ENCODE data around the gene CASZ1.

Gene CASZ1

DNA sequence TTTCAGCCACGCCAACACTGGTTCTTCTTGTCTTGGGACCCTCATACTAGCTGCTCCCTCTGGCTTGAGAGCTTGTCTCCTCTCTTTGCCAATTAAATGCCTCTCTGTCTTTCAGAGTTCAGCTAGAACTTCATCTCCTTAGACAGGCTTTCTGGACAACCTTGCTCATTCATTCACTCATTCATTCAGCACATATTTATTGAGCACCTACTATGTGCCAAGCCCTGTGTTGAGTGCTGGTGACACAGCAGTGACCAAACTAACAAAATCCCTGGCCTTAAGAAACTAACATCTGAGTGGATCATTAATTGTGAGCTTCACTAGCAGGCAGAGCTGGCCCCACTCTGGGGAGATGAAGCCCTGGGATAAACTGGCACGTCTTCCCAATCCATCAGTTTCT is 24.9 kb upstream of the CASZ1 start:
- DNase-seq (ENCODE audit: low read depth) = no peak

DNA sequence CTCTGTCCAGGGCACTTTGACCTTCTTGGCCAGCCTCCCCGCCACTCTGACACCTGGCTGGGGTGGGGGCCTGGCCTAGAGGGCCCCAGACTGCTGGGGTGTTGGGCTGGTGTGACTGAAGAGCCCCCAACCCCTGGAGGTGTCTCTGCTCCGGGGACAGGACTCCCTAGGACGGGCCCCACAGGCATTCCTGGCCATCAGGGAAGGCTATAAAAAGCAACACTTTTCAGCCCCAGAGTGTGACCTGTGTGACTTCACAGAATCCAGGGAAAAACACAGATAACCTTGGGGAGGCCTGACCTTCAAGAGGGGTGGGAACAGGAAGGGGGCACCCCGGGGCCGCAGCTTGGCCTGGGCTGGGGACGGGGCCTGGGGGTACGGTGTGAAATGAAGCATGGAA is 24.0 kb upstream of the CASZ1 start:
- no peak for DNase-seq (ENCODE audit: low read depth)

DNA sequence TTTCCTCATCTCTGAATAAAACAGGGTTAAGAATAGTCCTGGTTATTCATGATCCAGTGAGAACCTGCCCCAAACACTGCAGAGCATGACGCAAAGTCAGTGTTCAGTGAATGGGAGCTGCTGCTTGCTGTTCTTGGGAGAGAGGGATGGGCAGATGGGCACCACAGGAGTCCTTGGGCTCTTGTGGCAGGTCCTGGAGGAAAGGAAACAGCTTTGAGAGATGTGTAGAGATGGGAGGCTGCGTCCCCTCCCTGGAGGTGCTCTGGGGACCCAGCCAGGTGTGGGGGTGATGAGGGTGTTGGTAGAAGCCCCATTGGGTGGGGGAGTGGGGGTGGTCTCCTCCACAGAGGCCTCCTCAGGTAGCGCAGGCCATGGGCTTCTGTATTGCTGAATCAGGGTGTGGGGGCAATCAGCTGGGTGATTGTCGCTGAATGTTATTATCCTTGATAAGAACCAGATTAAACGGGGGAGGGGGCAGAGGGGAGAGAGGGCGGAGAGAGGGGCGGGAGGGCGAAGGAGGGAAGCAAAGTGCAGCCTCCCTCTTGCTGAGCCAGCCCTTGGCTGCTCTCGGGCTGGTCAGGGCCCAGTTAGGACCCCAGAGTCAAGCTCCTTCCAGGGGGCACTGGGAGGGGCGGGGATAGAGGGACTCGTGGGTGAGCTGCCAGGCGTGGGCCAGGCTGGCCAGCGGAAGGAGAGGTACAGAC is 22.9 kb upstream of the CASZ1 start:
- no peak for DNase-seq (ENCODE audit: low read depth)

DNA sequence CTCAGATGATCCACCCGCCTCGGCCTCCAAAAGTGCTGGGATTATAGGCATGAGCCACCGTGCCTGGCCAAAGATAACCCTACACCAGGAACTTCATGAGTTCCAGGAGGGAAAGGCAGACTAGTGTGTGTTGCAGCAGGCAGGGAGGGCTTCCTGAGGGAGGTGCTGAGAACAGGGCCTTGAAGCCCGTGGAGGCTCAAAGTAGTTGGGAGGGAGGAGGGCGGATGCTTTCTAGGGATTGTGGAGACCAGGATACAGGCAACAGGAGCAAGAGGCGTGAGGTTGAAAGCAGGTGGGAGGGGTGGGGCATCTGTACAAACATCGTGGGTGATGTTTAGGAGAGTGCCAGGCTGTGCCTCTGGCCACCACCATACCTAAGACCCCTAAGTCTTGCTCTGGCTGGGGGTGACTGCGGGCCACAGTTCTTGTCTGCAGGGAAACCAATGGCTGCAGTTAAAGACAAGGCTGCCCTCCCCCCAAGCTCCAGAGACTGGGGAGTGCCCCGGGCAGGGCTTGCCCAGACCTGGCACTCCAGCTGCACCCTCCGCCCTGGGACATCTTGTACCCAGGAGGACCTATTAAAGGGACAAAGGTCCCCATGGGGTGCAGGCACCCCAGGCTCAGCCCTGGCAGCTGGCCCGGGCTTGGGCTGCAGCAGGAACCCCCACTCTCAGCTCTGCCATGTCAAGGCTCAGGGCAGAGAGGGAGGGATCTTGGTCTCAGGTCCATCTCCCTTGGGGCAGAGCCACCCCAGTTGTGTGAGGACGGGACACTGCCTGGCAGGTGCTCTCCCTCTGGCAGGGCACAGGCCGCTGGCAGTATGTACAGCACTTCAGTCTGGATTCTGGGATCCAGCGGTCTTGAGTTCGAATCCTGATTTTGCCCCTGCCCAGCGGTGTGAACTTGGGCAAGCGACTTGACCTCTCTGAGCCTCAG is 22.1 kb upstream of the CASZ1 start:
- DNase-seq (ENCODE audit: low read depth) = no peak

DNA sequence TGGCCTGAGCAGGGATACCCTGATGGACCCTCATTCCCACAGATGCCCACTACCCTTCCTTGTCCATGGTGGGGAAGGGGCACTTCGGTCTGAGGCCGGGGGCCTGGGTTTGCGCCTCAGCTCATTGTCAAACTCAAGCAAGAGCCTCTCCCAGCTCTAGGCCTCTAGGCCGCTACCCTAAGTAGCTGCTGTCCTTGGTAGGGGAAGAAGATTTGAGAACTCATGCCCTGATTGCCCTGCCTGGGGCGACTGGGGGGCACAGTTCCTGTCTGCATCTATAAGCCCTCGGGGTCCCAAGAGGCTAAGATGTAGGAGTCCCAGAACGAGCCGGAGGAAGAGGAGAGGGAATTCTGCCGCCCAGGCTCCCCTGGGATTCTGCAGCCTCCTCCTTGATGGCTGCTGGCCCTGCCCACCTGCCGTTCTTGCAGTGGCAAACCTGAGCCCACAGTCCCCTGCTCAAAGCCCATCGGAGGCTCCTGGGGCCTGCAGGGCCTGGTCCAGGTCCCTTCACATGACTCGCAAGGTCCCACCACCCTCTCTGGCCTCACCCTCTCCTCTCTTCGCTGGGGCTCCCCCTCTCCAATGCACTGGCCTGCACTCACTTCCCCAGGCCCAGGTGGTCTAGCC is 20.4 kb upstream of the CASZ1 start:
- DNase-seq (ENCODE audit: low read depth) = no peak

DNA sequence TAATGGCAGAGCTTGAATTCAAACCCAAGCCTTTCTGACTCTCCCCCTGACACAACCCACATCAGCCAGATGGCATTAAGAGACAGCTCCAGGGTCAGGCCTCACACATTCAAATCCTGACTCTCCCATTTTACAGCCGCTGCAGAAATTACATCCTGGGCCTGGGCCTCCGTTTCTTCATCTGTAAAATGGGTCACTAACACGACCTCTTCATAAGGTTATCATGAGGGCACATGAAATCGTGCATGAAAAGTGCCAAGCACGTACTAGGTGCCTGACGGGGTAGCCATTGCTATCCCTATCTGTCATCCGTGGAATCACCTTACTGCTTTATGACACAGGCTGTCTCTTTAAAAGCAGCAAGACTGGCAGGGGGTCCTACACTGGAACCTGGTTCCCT is 19.8 kb upstream of the CASZ1 start:
- no peak for DNase-seq (ENCODE audit: low read depth)

DNA sequence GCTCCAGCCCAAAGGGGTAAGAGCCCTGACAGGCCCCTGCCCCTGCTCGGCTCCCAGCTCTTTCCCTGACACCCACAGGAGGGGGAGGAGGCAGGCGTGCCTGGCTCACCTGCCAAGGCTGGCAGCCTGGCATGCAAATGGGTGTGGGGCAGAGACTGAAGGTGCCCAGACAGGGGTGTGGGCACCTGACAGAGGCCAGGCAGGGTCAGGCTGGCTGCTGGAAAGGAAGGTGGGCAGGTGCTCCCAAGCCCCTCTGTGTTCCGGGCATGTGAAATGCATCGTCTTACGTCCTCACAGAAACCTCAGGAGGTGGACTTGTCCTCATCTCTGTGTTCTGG is 19.4 kb upstream of the CASZ1 start:
- no peak for DNase-seq (ENCODE audit: low read depth)

DNA sequence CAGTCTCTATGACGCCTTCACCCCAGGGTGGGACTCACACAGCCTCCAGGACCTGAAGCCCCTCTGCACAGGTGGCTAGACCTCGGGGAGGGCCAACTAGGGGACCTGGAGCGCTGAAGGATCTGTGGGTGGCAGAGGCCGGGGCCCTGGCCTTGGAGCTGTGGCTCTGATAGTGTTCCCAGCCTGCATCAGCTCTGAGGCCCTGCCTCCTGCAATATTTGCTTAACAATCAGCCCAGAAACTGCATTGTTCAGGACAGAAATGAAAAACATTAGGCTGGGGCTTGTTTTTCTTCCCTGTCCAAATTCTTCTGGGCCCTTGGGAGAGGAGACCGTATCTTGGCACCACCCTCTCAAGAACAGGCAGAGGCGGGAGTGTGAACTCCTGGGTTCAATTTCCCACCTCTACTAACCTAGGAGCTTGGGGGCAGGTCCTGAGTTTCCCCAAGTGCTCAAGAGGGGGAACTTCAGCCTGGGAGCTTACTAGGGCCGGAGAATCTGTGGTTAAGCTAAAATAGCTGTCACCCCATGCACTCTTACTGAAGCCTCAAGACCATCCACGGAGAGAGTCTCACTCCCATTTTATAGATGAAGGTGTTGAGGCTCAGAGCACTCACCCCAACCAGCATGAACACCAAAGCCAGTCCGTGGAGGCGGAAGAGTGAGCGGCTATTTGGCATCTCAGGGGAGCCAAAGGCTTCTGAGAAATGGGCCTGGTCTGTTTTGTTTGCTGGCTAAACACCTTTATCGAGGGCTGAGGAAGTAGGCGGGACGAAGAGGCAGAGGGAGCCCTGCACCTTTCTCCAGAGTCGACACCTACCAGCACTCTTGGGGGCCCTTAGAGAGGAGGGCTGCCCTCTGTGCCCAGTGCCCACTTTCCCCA is 18.8 kb upstream of the CASZ1 start:
- DNase-seq (ENCODE audit: low read depth) = no peak

DNA sequence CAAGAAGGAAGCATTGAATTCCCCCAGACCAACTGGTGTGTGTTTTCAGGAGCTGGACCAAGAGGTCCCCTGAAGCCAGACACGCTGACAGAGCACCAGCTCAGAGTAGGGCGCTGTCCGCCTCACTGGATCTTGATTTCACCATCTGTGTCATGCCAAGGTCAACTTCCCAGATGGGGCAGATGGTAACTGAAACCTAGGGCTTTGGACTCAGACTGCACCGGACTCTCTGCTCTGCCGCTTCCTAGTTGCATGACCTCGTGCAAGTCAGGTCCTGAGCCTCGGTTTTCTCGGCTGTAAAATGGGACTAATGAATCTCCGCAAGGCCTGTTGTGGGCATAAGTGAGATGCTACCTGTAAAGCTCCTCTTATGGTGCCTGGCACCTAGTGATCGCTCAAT is 17.9 kb upstream of the CASZ1 start:
- no peak for DNase-seq (ENCODE audit: low read depth)

DNA sequence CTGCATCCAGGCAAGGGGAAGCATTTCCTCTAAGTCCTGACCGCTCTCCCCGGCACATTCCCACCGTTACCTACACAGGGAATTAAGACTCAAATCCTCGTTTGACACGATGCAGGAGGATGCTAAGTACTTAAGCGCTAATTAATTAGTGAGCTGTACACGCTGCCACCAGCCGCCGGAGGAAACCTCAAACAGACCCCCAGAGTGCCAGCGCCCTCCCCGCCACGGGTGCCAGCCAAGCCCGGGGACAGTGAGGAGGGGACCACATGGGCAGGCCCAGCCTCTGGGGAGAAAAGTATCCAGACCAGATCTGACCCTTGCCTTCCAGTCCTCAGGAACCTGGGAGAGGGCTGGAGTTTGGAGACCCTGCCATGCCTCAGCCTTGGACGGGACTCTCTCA is 17.4 kb upstream of the CASZ1 start:
- DNase-seq (ENCODE audit: low read depth) = no peak

DNA sequence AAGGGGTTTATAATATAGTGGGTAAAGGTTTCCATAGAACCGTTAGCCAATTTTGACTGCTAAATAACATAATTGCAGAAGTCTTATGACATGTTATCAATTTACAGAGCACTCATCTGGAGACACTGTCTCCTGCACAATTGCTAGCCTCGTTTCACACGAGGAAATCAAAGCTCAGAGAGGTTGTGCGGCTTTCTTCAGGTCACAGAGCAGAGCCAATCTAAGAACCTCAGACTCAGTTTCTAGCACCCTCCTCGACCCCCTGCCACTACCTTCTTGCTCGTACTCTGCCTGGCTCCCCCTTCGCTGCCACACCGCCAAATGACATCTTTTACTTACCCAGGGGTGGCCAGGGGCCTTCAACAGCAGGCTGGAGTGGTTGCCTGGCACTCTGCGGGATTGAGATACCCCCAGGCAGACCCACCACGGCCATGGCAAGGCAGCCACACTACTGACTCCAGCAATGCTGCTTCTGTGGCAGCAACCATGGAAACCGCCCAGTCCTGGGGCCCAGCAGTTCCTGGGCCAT is 16.0 kb upstream of the CASZ1 start:
- no peak for DNase-seq (ENCODE audit: low read depth)

DNA sequence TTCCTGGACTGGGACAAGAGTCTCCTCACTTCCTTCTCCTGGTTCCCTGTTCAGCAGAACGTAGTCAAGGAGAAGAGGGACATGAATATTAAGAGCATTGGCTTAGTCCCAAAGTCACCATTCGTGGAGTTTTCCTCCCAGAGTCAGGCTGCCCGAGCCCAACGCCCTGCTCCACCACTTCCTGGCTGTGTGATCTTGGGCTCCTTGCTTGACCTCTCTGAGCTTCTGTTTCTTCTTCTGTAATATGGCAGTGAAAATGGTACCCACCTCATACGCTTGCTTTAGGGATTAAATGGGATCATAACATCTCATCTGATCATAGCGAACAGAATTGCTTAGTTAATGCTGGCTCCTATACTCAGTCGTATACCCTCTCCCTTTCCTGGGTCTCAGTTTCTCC is 12.0 kb upstream of the CASZ1 start:
- DNase-seq (ENCODE audit: low read depth) = no peak

DNA sequence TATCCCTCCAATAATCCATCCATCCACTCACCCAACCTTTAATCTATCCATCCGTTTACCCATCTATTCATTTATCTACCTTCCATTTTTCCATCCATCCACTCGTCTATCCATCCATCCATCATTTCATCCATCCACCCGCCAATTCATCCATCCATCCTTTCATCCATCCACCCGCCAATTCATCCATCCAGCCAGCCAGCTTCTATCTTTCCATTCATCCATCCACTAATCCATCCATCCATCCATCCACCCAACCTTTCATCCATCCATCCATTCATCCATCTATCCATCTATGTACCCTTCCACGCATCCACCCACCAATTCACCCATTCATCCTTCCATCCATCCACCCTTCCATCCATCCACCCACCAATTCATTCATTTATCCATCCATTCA is 10.5 kb upstream of the CASZ1 start:
- DNase-seq (ENCODE audit: low read depth) = no peak

DNA sequence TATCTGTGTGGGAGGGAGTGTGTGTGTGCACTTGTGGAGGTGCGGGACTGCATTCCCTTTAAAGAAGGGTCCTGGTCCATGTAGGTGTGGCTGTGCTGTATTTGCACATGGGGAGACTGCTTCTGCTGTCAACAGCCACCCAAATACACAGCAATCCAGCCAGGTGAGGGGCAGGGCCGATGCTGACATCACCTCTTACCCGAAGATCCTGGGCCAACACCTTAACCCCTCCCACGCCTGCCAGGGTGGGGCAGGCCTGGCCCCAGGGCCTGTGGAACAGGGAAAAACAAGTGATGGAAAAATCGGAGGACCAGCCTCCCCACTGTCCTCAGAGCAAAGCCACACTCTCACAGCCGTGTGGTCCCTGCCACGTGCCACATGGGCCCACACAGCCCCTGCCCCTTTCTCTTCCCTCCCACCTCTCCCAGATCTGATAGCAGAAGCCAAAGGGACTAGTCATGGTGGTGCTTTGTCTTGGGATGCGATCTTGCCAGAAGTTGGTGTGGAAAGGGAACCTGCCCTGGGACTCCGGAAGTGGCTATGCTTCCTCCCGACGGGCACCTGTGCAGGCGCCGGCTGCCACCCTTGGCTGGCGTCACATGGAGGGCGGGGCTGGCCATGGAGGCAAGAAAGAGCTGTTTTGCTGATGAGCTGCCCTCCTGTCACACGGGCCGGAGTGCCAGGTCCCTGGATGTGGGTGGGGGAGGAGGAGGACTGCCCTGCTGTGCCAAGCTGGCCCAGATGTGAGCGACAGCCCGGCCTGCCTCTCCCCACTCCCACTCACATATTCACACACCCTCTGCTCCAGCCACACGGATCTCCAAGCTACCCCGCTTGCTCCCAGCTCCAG is 7.8 kb upstream of the CASZ1 start:
- DNase-seq (ENCODE audit: low read depth) = no peak

DNA sequence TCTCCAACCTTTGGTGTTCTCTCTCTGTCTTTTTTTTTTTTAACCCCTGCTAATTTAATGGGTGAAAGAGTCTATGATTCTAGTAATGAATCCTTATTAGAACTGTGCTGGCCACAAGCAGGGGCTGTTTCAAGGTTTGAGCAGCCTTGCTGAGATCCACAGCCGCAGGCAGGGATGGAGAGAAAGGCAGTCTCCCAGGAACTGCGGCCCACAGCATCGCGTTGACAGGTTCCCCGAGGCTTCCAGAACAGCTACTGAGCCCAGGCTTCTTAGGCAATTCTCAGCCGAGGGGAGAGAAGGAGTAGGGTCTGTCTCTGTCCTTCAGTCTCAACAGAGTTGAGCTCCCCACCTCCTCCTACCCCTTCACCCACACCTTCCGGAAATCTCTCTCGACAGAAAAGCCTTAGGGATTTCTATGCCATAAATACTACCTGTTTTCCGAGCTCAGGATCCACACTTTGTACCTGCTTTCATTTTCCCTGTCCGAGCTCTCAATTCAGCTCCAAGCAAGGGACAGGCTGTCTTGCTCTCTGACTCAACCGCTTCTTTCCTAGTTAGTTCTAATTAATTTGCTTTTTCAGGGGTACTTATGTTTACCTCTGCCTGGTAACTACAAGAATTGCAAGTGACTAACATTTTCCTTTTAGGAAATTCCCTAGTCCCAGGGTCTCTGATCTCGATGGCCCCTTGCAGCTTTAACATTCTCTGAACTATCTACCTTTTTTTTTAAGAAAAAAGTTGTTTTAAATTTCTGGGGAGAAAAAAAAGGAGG is 6.7 kb upstream of the CASZ1 start:
- DNase-seq (ENCODE audit: low read depth) = no peak

DNA sequence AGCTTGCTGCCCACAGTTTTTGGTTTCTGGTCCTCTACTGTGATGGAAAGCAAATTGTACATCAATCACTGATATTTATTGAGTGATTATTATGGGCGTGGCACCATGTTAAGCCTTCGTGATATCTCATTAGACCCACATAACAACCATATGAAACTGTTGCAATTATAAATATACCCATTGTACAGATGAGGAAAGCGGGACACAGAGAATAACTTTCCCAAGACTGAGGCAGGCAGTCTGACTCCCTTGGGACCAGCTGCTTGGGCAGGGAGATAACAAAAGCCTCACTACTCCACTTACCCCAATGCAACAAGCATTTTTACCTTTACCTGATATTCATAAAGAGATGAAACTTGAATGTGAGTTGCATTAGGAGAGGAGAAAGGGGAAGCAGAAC is 4.3 kb upstream of the CASZ1 start:
- no peak for DNase-seq (ENCODE audit: low read depth)

DNA sequence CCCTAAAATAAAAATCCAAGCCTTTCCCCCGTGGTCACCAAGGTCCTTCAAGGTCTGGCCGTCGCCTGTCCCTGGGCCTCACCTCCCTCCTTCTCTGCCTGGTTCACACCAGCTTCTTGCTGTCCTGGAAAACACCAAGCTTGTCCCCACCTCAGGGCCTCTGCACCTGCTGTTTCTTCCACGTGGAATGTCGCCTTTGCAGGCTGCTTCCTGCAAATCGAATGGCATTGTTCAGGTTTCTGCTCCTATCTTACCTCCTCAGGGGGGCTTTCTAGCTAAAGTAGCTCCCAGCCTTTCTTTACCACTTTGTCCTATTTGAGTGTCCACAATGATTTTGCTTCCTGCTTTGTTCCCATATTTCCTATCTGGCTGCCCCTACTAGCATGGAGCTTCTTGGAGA is 3.3 kb upstream of the CASZ1 start:
- DNase-seq (ENCODE audit: low read depth) = no peak

DNA sequence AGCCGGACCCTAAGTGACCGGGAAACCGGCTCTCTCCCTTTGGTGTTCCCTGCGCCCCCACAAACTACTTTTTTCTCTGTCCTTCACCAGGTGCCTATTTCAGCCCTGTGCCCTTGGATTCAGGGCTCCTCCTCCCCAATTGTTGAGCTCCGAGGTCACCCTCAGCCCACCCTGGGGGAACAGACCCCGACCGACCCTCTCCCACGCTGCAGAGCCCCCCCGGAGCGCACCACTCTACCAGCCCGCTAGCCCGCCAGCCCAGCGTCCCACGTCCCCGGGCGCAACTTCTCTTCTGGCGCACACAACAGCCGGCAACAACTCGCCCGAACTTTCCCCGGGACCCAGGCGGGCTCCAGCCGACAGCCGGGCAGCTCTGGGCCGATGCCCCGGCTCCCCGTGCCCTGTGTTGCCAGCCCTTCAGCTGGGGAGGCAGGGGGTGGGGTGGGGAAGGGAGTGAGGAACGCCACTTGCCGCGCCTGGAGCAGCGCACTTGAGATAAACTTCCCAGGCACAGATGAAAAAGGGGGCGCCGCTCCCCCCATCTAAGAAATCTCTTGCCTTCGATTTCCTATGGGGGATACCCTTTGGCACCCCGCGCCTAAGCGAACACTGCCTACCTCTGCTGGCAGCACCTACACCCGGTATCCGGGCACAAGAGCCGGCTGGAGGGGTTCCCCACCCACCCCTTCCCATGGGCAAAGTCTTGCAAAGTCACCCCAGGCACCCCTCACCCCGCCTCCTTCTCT is 997 bp downstream of the CASZ1 start:
- no peak for DNase-seq (ENCODE audit: low read depth)

DNA sequence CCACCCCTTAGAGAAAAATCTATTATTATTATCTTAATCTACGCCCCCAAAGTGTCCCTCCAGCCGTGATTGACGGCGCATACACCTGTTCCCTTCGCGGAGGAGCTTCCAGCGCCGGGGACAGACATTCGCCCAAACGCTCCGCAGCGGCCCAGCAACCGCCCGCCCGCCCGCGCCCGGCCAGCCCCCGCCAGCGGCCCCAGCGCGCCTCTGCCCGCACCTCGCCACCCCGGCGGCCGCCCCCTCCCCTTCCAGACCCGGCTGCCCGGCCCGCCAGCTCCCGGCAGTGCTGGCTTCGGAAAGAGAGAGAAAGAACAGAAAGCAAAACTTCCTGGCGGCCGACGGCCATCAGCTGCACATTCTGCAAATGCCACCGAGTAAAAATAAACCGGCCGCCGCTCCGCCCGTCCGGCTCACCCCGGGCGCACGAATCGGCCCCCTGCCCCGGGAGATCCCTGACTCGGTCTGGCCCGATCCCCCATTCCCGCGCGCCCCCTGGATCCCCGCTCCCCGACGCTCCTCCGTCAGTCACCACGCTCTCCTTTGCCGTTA is 1.6 kb downstream of the CASZ1 start:
- no peak for DNase-seq (ENCODE audit: low read depth)
